Activated CD4-positive, alpha-beta memory T cell treated with anti-CD3 and anti-CD28 coated beads, Interleukin-2, amount 10 ng/mL, durations not matched to agents 7 days and 5 days (primary cell): ENCODE measurements around the gene ECI2. TPM values are rescaled to one million over a fixed set of nuclear protein-coding genes. Genes with fewer than 3 reads are reported as not detected.
"Not testable (repeated sequence)": the region's sequence is repeated elsewhere in the genome, so short reads cannot be mapped to it uniquely, and the experiment has no call there.

Source experiments
- CTCF ChIA-PET: fragments of 350-600 bp; sonication (Branson Sonifier 250); formaldehyde crosslinking; loops from one replicate; lab custom pipeline; 2021; ENCODE audit warnings: antibody characterized with exemption, inconsistent platforms; lab: Charles Lee
- POLR2A ChIA-PET: fragments of 350-600 bp; sonication (Branson Sonifier 250); formaldehyde crosslinking; loops from one replicate; lab custom pipeline; 2021; ENCODE audit warnings: antibody characterized with exemption; lab: Charles Lee
- DNase-seq: peaks from one replicate; pipeline ENCODE4 v3.0.0-alpha.2; 2020
- H3K27ac Mint-ChIP-seq: one replicate; pipeline ENCODE4 v1.8.0; 2021; ENCODE audit warnings: mild to moderate bottlenecking, mixed read lengths
- H3K27me3 Mint-ChIP-seq: one replicate; pipeline ENCODE4 v1.8.0; 2021; ENCODE audit warnings: mixed read lengths
- H3K36me3 Mint-ChIP-seq: one replicate; pipeline ENCODE4 v1.8.0; 2021; ENCODE audit warnings: low read depth, mixed read lengths
- H3K4me1 Mint-ChIP-seq: one replicate; pipeline ENCODE4 v1.8.0; 2021; ENCODE audit warnings: mixed read lengths
- H3K4me3 Mint-ChIP-seq: one replicate; pipeline ENCODE4 v1.8.0; 2021; ENCODE audit warnings: mild to moderate bottlenecking, mixed read lengths
- H3K9me3 Mint-ChIP-seq: one replicate; pipeline ENCODE4 v1.8.0; 2021; ENCODE audit warnings: mixed read lengths
- total RNA-seq, 2 experiments: library from RNA; stranded (reverse); gene quantifications; one replicate each; pipeline ENCODE4 v1.2.3, GENCODE V29; 2021

ECI2 gene
- total RNA-seq, 2 experiments from 2014 or later = 35.5 to 37.2 TPM

DNA sequence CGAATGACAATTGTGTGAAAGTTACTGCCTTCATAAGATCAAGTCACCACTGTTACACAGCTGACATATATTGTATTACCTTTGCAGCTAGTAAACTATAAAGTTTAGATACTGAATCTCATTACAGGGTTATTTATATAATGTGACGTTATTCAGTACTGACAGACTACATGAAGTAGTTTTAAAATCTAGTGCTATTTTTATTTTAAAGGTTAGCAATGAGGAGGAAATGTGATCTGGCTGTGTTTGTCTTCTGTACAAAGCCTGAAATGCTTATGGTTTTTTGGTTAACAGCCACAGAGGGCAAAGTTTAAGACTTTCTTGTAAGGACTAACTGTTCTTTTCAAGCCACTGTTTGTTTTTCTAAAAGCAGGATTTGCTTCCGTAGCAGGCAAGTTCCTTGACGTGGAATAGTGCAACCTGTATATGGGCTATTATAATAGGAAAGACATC is 26.0 kb downstream of the ECI2 start:
- H3K36me3 Mint-ChIP-seq, DNase-seq, H3K4me3 Mint-ChIP-seq, CTCF ChIA-PET, H3K27ac Mint-ChIP-seq, POLR2A ChIA-PET, H3K4me1 Mint-ChIP-seq, H3K9me3 Mint-ChIP-seq: not testable (repeated sequence)
- peaks cover 34% of the 10 kb centered on the region for H3K27me3 Mint-ChIP-seq

DNA sequence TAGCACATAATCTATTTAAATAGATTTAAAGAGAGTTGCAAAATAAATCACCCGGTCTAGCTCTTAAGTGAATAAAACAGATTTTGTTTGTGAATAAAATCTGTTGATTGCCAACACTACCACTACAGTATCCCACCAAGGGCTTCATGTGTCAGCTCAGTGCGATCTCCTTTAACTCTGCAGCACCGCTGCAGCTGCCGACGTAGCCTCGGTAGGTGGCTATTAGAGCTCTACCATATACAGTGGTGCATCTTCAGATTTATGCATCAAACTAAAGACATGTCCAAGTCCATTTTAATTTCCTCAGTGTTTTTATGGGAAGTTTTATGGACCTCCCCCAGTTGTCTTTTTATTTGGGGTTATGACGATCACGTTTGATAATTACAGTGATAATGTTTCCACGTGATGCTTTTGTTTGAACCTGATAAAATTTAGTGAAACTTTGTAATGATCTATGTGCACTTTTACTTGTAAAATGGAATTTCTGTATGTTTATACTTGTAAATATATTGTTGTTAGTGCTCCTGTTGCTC is 26.7 kb downstream of the ECI2 start:
- Mint-ChIP-seq H3K4me1 (no peaks in the 10 kb centered on the region), H3K36me3 (no peaks in the 10 kb centered on the region), H3K27ac (no peak overlapping the region), H3K27me3 (peaks cover 34% of the 10 kb centered on the region), H3K4me3 (no peak overlapping the region), H3K9me3 (peaks cover 2% of the 10 kb centered on the region)
- DNase-seq = no peak
- ChIA-PET CTCF (no interaction called here), POLR2A (no interaction called here)

GRCh38 chr6:4107873-4108272 is 27.5 kb downstream of the ECI2 start:
- Mint-ChIP-seq H3K36me3 (no peaks in the 10 kb centered on the region), H3K27me3 (peaks cover 34% of the 10 kb centered on the region), H3K9me3 (peaks cover 2% of the 10 kb centered on the region), H3K4me1 (no peaks in the 10 kb centered on the region), H3K4me3 (no peak overlapping the region), H3K27ac (no peak overlapping the region)
- CTCF ChIA-PET = no interaction called here
- no peak for DNase-seq
- POLR2A ChIA-PET = no interaction called here

DNA sequence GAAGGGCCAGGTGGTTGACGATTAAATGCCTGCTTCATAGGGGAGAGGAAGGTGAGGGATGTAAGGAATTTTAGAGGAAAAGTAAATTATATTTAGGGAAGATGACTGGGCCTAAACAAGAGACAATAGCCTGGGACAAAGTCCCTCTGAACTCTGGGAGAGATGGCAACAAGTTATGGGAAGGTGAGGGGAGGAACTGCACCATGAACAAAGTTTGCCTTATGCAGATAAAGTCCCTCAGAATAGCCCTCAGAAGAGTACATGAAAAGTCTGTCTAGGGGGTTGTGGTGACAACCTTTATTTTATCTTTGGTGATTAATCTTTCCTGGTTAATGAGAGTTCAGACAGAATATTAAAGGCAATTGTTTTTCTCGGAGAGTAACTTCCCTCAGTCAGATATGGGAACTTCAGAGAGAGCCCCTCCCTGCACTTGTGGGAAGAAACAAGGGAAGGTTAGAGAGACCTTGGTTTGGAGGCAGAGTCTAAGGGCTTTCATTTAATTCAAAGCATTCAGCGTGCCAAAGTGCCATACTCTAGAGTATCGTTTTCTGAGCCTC is 29.3 kb downstream of the ECI2 start:
- Mint-ChIP-seq H3K27me3 (peaks cover 22% of the 10 kb centered on the region), H3K36me3 (no peaks in the 10 kb centered on the region), H3K9me3 (no peaks in the 10 kb centered on the region), H3K4me3 (no peak overlapping the region), H3K27ac (no peak overlapping the region), H3K4me1 (no peaks in the 10 kb centered on the region)
- CTCF ChIA-PET = no interaction called here
- DNase-seq = no peak
- POLR2A ChIA-PET = no interaction called here

- no peak overlapping the region for H3K4me3 Mint-ChIP-seq
- no peaks in the 10 kb centered on the region for H3K4me1 Mint-ChIP-seq
- H3K27me3 Mint-ChIP-seq = peaks cover 16% of the 10 kb centered on the region
- ChIA-PET POLR2A (no interaction called here), CTCF (no interaction called here)
- no peaks in the 10 kb centered on the region for H3K9me3 Mint-ChIP-seq
- no peak overlapping the region for H3K27ac Mint-ChIP-seq
- H3K36me3 Mint-ChIP-seq = no peaks in the 10 kb centered on the region
- no peak for DNase-seq
Observed at GRCh38 chr6:4103929-4104328, 31.4 kb downstream of the ECI2 start.

DNA sequence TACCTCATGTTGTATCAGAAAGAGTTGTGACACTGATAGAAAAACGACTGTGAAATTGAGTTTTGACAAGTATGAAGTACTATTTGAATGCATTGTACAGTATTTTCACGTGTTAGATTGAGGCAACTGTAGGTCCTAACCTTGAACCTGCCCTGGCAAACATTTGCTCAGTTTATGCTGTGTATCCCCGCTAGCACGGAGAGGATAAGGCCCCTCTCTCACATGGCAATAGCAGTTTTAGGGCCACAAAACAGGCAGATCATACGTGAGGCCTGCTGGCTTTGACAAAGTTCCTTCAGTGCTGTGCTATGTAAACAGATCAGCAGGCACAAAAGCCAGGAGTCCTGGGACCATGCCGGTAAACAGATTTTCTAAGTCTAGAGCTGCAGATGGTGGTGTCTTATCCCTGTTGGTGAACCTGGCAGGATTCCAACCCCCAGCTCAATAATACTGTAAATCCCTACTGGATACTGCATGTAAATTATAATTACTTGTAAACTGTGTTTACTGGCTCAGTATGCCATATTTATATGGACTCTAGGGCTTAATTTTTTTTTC is 32.6 kb downstream of the ECI2 start:
- Mint-ChIP-seq H3K27me3 (peaks cover 8% of the 10 kb centered on the region), H3K4me1 (no peaks in the 10 kb centered on the region), H3K36me3 (no peaks in the 10 kb centered on the region), H3K4me3 (no peak overlapping the region), H3K9me3 (no peaks in the 10 kb centered on the region), H3K27ac (no peak overlapping the region)
- ChIA-PET POLR2A (interaction anchor here (0.7 kb wide), 1 partner anchor 15 kb away, joined by 3 read pairs; no protein-coding TSS in a partner anchor), CTCF (interaction anchor here (0.7 to 1.1 kb wide), 2 partner anchors 11 to 370 kb away, joined by 3 read pairs; no protein-coding TSS in a partner anchor)
- DNase-seq = no peak

DNA sequence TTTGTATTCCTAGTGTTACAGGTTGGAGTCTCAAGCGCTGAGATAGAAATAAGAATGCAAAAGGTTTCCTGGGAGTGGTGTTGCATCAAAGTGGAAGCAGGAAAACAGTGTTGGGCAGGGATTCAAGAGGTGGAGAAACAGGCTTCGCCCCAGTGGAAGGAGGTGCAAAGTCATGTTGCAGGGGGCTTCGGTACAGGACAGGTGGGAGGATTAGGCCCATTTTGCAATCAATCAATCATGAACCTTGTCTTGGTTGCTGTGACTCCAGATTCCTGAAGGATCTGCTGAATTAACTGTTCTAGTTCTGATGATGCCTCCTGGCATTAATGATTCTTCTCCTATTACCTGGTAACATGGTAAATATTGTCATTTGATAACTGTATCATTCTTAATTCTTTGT is 34.1 kb downstream of the ECI2 start:
- no peaks in the 10 kb centered on the region for H3K4me1 Mint-ChIP-seq
- no peak overlapping the region for H3K4me3 Mint-ChIP-seq
- H3K9me3 Mint-ChIP-seq = no peaks in the 10 kb centered on the region
- DNase-seq = no peak
- POLR2A ChIA-PET = no interaction called here
- no peak overlapping the region for H3K27ac Mint-ChIP-seq
- H3K27me3 Mint-ChIP-seq = no peaks in the 10 kb centered on the region
- CTCF ChIA-PET = interaction anchor here (1.1 kb wide), 1 partner anchor 13 kb away, joined by 3 read pairs; no protein-coding TSS in a partner anchor
- no peaks in the 10 kb centered on the region for H3K36me3 Mint-ChIP-seq

- Mint-ChIP-seq H3K4me3 (no peak overlapping the region), H3K4me1 (no peaks in the 10 kb centered on the region), H3K9me3 (no peaks in the 10 kb centered on the region), H3K27me3 (no peaks in the 10 kb centered on the region), H3K36me3 (no peaks in the 10 kb centered on the region), H3K27ac (no peak overlapping the region)
- ChIA-PET POLR2A (no interaction called here), CTCF (no interaction called here)
- no peak for DNase-seq
Observed at GRCh38 chr6:4100655-4101054, 34.7 kb downstream of the ECI2 start.

- Mint-ChIP-seq H3K27me3 (peaks cover 2% of the 10 kb centered on the region), H3K4me1 (no peaks in the 10 kb centered on the region), H3K27ac (no peak overlapping the region), H3K36me3 (no peaks in the 10 kb centered on the region), H3K4me3 (no peak overlapping the region), H3K9me3 (no peaks in the 10 kb centered on the region)
- ChIA-PET CTCF (no interaction called here), POLR2A (interaction anchor here (0.7 kb wide), 1 partner anchor 621 kb away, joined by 3 read pairs; no protein-coding TSS in a partner anchor)
- no peak for DNase-seq
Observed at GRCh38 chr6:4093288-4093687, 42.1 kb downstream of the ECI2 start.

- ChIA-PET POLR2A (no interaction called here), CTCF (no interaction called here)
- Mint-ChIP-seq H3K27ac (no peak overlapping the region), H3K4me1 (no peaks in the 10 kb centered on the region), H3K4me3 (no peak overlapping the region), H3K9me3 (no peaks in the 10 kb centered on the region), H3K27me3 (peaks cover 2% of the 10 kb centered on the region), H3K36me3 (no peaks in the 10 kb centered on the region)
- DNase-seq = no peak
Observed at GRCh38 chr6:4091941-4092340, 43.4 kb downstream of the ECI2 start.

DNA sequence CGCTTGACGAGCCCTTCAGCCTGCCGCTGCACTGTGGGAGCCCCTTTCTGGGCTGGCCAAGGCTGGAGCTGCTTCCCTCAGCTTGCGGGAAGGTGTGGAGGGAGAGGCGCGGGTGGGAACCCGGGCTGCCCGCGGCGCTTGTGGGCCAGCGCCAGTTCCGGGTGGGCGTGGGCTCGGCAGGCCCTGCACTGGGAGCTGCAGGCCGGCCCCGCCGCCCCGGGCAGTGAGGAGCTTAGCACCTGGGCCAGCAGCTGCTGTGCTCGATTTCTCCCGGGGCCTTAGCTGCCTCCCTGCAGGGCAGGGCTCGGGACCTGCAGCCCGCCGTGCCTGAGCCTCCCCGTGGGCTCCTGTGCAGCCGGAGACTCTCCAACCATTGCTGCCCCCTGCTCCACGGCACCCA is 45.3 kb downstream of the ECI2 start:
- H3K9me3 Mint-ChIP-seq, POLR2A ChIA-PET, H3K27ac Mint-ChIP-seq, H3K4me1 Mint-ChIP-seq, H3K36me3 Mint-ChIP-seq, DNase-seq, CTCF ChIA-PET, H3K4me3 Mint-ChIP-seq, H3K27me3 Mint-ChIP-seq: not testable (repeated sequence)

DNA sequence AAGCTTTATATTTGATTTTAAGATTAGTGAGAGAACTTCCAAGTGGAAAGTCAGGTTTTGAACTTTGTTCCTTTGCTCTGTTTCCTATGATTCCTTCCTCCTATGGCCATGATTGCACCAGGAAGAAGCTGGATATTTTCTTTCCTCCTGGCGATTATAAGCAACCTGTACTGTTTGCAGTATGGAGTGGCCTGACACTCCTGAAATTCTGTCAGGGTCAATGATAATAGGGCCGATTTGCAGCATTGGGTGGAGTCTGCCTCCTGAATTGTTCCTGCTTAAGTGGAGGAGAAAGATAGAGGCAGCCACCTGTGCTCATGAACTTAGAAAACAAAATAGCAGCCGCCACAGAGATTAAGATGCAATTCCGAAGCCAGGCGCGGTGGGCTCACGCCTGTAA is 46.7 kb downstream of the ECI2 start:
- no peak overlapping the region for H3K4me3 Mint-ChIP-seq
- no peaks in the 10 kb centered on the region for H3K36me3 Mint-ChIP-seq
- peaks cover 2% of the 10 kb centered on the region for H3K27me3 Mint-ChIP-seq
- no peaks in the 10 kb centered on the region for H3K9me3 Mint-ChIP-seq
- ChIA-PET POLR2A (no interaction called here), CTCF (interaction anchor here (0.7 kb wide), 1 partner anchor 122 kb away, joined by 3 read pairs; no protein-coding TSS in a partner anchor)
- no peaks in the 10 kb centered on the region for H3K4me1 Mint-ChIP-seq
- DNase-seq = no peak
- no peak overlapping the region for H3K27ac Mint-ChIP-seq

GRCh38 chr6:4085332-4085700 is 50.1 kb downstream of the ECI2 start:
- DNase-seq = no peak
- peaks cover 2% of the 10 kb centered on the region for H3K27me3 Mint-ChIP-seq
- no peak overlapping the region for H3K27ac Mint-ChIP-seq
- no peaks in the 10 kb centered on the region for H3K36me3 Mint-ChIP-seq
- ChIA-PET CTCF (no interaction called here), POLR2A (no interaction called here)
- no peaks in the 10 kb centered on the region for H3K9me3 Mint-ChIP-seq
- no peaks in the 10 kb centered on the region for H3K4me1 Mint-ChIP-seq
- no peak overlapping the region for H3K4me3 Mint-ChIP-seq
